SK-N-SH (cell line): ENCODE data around the gene PHYKPL.

Experiments
- FOXM1 ChIP-seq: IDR thresholded peaks from 2 replicates; pipeline ENCODE4 v1.4.0; 2012; ENCODE audit warnings: low read depth, mild to moderate bottlenecking
- NRF1 ChIP-seq: IDR thresholded peaks from 2 replicates; pipeline ENCODE4 v1.6.1; 2012; ENCODE audit warnings: low read depth, mild to moderate bottlenecking, low read length
- RAD21 ChIP-seq: IDR thresholded peaks from 2 replicates; pipeline ENCODE4 v1.6.1; 2012; ENCODE audit warnings: mild to moderate bottlenecking, low read length
- RCOR1 ChIP-seq: fragments of 150-350 bp; IDR thresholded peaks from 2 replicates; pipeline ENCODE4 v1.6.1; 2017; ENCODE audit warnings: antibody characterized with exemption, low read length
- TAF1 ChIP-seq: IDR thresholded peaks from 2 replicates; pipeline ENCODE4 v1.6.1; 2012; ENCODE audit warnings: low read depth, mild to moderate bottlenecking, low read length, moderate library complexity, borderline replicate concordance
- TEAD4 ChIP-seq: IDR thresholded peaks from 2 replicates; pipeline ENCODE4 v1.4.0; 2012; ENCODE audit warnings: mild to moderate bottlenecking, borderline replicate concordance; ENCODE audit not compliant: insufficient read depth
- TF ChIP-seq, protein P1 (sequence below): fragments of 200-600 bp; sonication (generic); IDR thresholded peaks from 2 replicates; pipeline ENCODE4 v1.6.1; 2017; ENCODE audit warnings: antibody characterized with exemption, mild to moderate bottlenecking, moderate library complexity
- TF ChIP-seq, protein P2 (sequence below): fragments of 150-350 bp; IDR thresholded peaks from 2 replicates; pipeline ENCODE4 v1.6.1; 2017; ENCODE audit warnings: antibody characterized with exemption, low read length, low read depth, borderline replicate concordance
- TF ChIP-seq, protein P3 (sequence below): IDR thresholded peaks from 2 replicates; pipeline ENCODE4 v1.4.0; 2012; ENCODE audit warnings: low read depth

DNA sequence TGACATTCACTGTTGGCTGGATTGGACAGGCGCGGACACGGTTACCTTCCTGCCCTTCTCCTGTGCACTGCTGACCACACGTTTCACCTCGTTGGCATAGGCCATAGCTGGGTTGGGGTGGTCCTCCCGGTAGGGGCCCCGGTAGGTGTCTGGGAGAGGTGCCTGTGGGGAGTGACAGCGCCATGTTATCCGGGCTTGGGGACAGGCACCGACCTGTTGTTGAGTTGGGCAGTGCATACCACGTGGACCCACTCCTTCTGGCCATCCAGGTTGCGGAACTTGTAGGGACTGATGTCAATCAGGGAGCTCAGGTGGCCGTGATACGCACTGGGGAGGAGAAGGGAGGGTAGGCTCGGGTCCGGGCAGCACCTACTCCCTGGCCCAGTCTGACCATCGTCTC is 8.2 kb downstream of the PHYKPL start:
- TF ChIP-seq, protein P1, sequence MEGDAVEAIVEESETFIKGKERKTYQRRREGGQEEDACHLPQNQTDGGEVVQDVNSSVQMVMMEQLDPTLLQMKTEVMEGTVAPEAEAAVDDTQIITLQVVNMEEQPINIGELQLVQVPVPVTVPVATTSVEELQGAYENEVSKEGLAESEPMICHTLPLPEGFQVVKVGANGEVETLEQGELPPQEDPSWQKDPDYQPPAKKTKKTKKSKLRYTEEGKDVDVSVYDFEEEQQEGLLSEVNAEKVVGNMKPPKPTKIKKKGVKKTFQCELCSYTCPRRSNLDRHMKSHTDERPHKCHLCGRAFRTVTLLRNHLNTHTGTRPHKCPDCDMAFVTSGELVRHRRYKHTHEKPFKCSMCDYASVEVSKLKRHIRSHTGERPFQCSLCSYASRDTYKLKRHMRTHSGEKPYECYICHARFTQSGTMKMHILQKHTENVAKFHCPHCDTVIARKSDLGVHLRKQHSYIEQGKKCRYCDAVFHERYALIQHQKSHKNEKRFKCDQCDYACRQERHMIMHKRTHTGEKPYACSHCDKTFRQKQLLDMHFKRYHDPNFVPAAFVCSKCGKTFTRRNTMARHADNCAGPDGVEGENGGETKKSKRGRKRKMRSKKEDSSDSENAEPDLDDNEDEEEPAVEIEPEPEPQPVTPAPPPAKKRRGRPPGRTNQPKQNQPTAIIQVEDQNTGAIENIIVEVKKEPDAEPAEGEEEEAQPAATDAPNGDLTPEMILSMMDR: no peak
- TF ChIP-seq, protein P2, sequence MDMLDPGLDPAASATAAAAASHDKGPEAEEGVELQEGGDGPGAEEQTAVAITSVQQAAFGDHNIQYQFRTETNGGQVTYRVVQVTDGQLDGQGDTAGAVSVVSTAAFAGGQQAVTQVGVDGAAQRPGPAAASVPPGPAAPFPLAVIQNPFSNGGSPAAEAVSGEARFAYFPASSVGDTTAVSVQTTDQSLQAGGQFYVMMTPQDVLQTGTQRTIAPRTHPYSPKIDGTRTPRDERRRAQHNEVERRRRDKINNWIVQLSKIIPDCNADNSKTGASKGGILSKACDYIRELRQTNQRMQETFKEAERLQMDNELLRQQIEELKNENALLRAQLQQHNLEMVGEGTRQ: no peak
- TF ChIP-seq NRF1: no peak
- no peak for TF ChIP-seq RCOR1
- TF ChIP-seq TAF1: no peak
- TF ChIP-seq, protein P3, sequence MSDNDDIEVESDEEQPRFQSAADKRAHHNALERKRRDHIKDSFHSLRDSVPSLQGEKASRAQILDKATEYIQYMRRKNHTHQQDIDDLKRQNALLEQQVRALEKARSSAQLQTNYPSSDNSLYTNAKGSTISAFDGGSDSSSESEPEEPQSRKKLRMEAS: no peak
- TF ChIP-seq FOXM1: no peak
- no peak for TF ChIP-seq TEAD4
- no peak for TF ChIP-seq RAD21
